CD8-positive, alpha-beta memory T cell (primary cell): ENCODE measurements around the gene RNF166. TPM values are rescaled to one million over a fixed set of nuclear protein-coding genes. Genes with fewer than 3 reads are reported as not detected.

Experiments
- CTCF ChIA-PET: fragments of 350-600 bp; sonication (Branson Sonifier 250); formaldehyde crosslinking; loops from one replicate; lab custom pipeline; 2021; ENCODE audit warnings: antibody characterized with exemption; lab: Charles Lee
- POLR2A ChIA-PET: fragments of 350-600 bp; sonication (Branson Sonifier 250); formaldehyde crosslinking; loops from one replicate; lab custom pipeline; 2021; ENCODE audit warnings: antibody characterized with exemption; lab: Charles Lee
- DNase-seq, 5 donors: peaks; one replicate each; pipeline versions ENCODE4 v3.0.0 to v3.0.0-alpha.2; 2020 to 2022; ENCODE audit warnings: mixed read lengths in 1 of 5
- H3K27ac ChIP-seq: one replicate; pipeline ENCODE4 v1.7.0; 2013; ENCODE audit warnings: low read depth, mild to moderate bottlenecking, low read length, moderate library complexity
- H3K27me3 ChIP-seq: 2 replicates; pipeline ENCODE4 v1.7.0; 2013; ENCODE audit warnings: low read length, mild to moderate bottlenecking; ENCODE audit not compliant: insufficient read depth, poor library complexity, severe bottlenecking
- H3K36me3 ChIP-seq: 2 replicates; pipeline ENCODE4 v1.7.0; 2013; ENCODE audit warnings: mild to moderate bottlenecking, low read length, moderate library complexity; ENCODE audit not compliant: insufficient read depth
- H3K4me1 ChIP-seq: 2 replicates; pipeline ENCODE4 v1.7.0; 2013; ENCODE audit warnings: mild to moderate bottlenecking, low read length, moderate library complexity; ENCODE audit not compliant: insufficient read depth
- H3K4me3 ChIP-seq: 2 replicates; pipeline ENCODE4 v1.7.0; 2013; ENCODE audit warnings: mild to moderate bottlenecking, low read length
- H3K9me3 ChIP-seq: 2 replicates; pipeline ENCODE4 v1.7.0; 2013; ENCODE audit warnings: mild to moderate bottlenecking, low read length
- H3K27ac Mint-ChIP-seq, 8 donors: one replicate each; pipeline ENCODE4 v1.8.0; 2020 to 2021; ENCODE audit warnings: mixed read lengths in 8 of 8, mild to moderate bottlenecking in 6 of 8, inconsistent platforms in 3 of 8, moderate library complexity in 3 of 8
- H3K27me3 Mint-ChIP-seq, 2 donors: one replicate each; pipeline ENCODE4 v1.8.0; 2020 to 2021; ENCODE audit warnings: mixed read lengths in 2 of 2, mild to moderate bottlenecking in 1 of 2, moderate library complexity in 1 of 2
- H3K36me3 Mint-ChIP-seq, 3 donors: one replicate each; pipeline ENCODE4 v1.8.0; 2020 to 2021; ENCODE audit warnings: mixed read lengths in 3 of 3, inconsistent platforms in 1 of 3, mild to moderate bottlenecking in 1 of 3
- H3K4me1 Mint-ChIP-seq, 3 donors: one replicate each; pipeline ENCODE4 v1.8.0; 2020 to 2021; ENCODE audit warnings: mixed read lengths in 3 of 3, inconsistent platforms in 1 of 3, mild to moderate bottlenecking in 1 of 3
- H3K4me3 Mint-ChIP-seq, 7 donors: one replicate each; pipeline ENCODE4 v1.8.0; 2020 to 2021; ENCODE audit warnings: mixed read lengths in 7 of 7, mild to moderate bottlenecking in 6 of 7, moderate library complexity in 4 of 7, inconsistent platforms in 2 of 7
- H3K9me3 Mint-ChIP-seq, 5 donors: one replicate each; pipeline ENCODE4 v1.8.0; 2020 to 2022; ENCODE audit warnings: mixed read lengths in 5 of 5, mild to moderate bottlenecking in 3 of 5, moderate library complexity in 2 of 5, inconsistent platforms in 1 of 5
- polyA plus RNA-seq: library from polyadenylated mRNA; unstranded; fragments of 300-500 nt; fragmentation: Illumina TruSeq; gene quantifications from one replicate; pipeline ENCODE4 v1.2.3, GENCODE V29; 2021
- total RNA-seq, 2 experiments: library from RNA; stranded (reverse); gene quantifications; one replicate each; pipeline ENCODE4 v1.2.3, GENCODE V29; 2021

RNF166 gene
- total and polyA plus RNA-seq, 3 experiments from 2014 or later, result 51.7 to 122 (median 56.2) TPM

GRCh38 chr16:88721236-88721635 lies 15.0 kb upstream of the RNF166 start:
- H3K36me3 ChIP-seq, result peaks cover 46% of the 10 kb centered on the region
- POLR2A ChIA-PET, result no interaction called here
- no peak overlapping the region for H3K27ac ChIP-seq
- no peak for DNase-seq
- H3K4me3 Mint-ChIP-seq, result no peak overlapping the region
- H3K36me3 Mint-ChIP-seq, result peaks cover 0 to 91% (median 5%) of the 10 kb centered on the region in 3 donors
- no peaks in the 10 kb centered on the region for H3K4me1 Mint-ChIP-seq
- H3K4me1 ChIP-seq, result no peaks in the 10 kb centered on the region
- H3K27ac Mint-ChIP-seq, result no peak overlapping the region
- H3K27me3 ChIP-seq, result no peaks in the 10 kb centered on the region
- CTCF ChIA-PET, result interaction anchor here (3.9 kb wide), 1 partner anchor 16 kb away, joined by 17 read pairs; no protein-coding TSS in a partner anchor
- H3K9me3 ChIP-seq, result no peaks in the 10 kb centered on the region
- no peaks in the 10 kb centered on the region for H3K9me3 Mint-ChIP-seq
- no peak overlapping the region for H3K4me3 ChIP-seq
- peaks cover 0 to 5% of the 10 kb centered on the region in 2 donors for H3K27me3 Mint-ChIP-seq

GRCh38 chr16:88720396-88720970 lies 14.3 kb upstream of the RNF166 start:
- Histone ChIP-seq H3K4me1 (no peaks in the 10 kb centered on the region), H3K4me3 (no peak overlapping the region), H3K27me3 (no peaks in the 10 kb centered on the region), H3K9me3 (no peaks in the 10 kb centered on the region), H3K27ac (no peak overlapping the region), H3K36me3 (peaks cover 39% of the 10 kb centered on the region)
- DNase-seq, result no peak
- Mint-ChIP-seq H3K36me3 (peaks cover 0 to 89% (median 5%) of the 10 kb centered on the region in 3 donors), H3K4me1 (no peaks in the 10 kb centered on the region), H3K27me3 (peaks cover 0 to 5% of the 10 kb centered on the region in 2 donors), H3K9me3 (no peaks in the 10 kb centered on the region), H3K27ac (peak overlapping the region in 1 of 8 donors; percentile 39), H3K4me3 (no peak overlapping the region)
- CTCF ChIA-PET, result interaction anchor here (1.3 to 3.9 kb wide), 2 partner anchors 17 to 157 kb away, joined by 3 to 17 read pairs; no protein-coding TSS in a partner anchor
- POLR2A ChIA-PET, result no interaction called here

GRCh38 chr16:88719933-88720296 lies 13.7 kb upstream of the RNF166 start:
- ChIA-PET CTCF (interaction anchor here (1.3 to 3.9 kb wide), 2 partner anchors 17 to 156 kb away, joined by 3 to 17 read pairs; no protein-coding TSS in a partner anchor), POLR2A (no interaction called here)
- H3K4me1 Mint-ChIP-seq, result no peaks in the 10 kb centered on the region
- no peak overlapping the region for H3K4me3 Mint-ChIP-seq
- no peak for DNase-seq
- peaks cover 0 to 88% (median 5%) of the 10 kb centered on the region in 3 donors for H3K36me3 Mint-ChIP-seq
- Histone ChIP-seq H3K27me3 (no peaks in the 10 kb centered on the region), H3K4me1 (no peaks in the 10 kb centered on the region), H3K36me3 (peaks cover 39% of the 10 kb centered on the region), H3K4me3 (no peak overlapping the region), H3K27ac (no peak overlapping the region), H3K9me3 (no peaks in the 10 kb centered on the region)
- peak overlapping the region in 1 of 8 donors; percentile 39 for H3K27ac Mint-ChIP-seq
- H3K27me3 Mint-ChIP-seq, result peaks cover 0 to 5% of the 10 kb centered on the region in 2 donors
- no peaks in the 10 kb centered on the region for H3K9me3 Mint-ChIP-seq

- H3K27ac ChIP-seq, result no peak overlapping the region
- no peaks in the 10 kb centered on the region for H3K9me3 ChIP-seq
- H3K4me3 Mint-ChIP-seq, result no peak overlapping the region
- DNase-seq, result no peak
- H3K4me1 ChIP-seq, result no peaks in the 10 kb centered on the region
- no peak overlapping the region for H3K27ac Mint-ChIP-seq
- POLR2A ChIA-PET, result no interaction called here
- H3K36me3 ChIP-seq, result peaks cover 39% of the 10 kb centered on the region
- no peak overlapping the region for H3K4me3 ChIP-seq
- peaks cover 0 to 85% (median 5%) of the 10 kb centered on the region in 3 donors for H3K36me3 Mint-ChIP-seq
- no peaks in the 10 kb centered on the region for H3K4me1 Mint-ChIP-seq
- H3K9me3 Mint-ChIP-seq, result no peaks in the 10 kb centered on the region
- CTCF ChIA-PET, result interaction anchor here (1.3 to 3.9 kb wide), 2 partner anchors 18 to 155 kb away, joined by 3 to 17 read pairs; no protein-coding TSS in a partner anchor
- peaks cover 0 to 5% of the 10 kb centered on the region in 2 donors for H3K27me3 Mint-ChIP-seq
- H3K27me3 ChIP-seq, result no peaks in the 10 kb centered on the region
Measured at GRCh38 chr16:88719267-88719932, 13.2 kb upstream of the RNF166 start.

GRCh38 chr16:88718178-88718577 lies 12.0 kb upstream of the RNF166 start:
- Histone ChIP-seq H3K27ac (no peak overlapping the region), H3K4me1 (no peaks in the 10 kb centered on the region), H3K4me3 (no peak overlapping the region), H3K36me3 (peaks cover 39% of the 10 kb centered on the region), H3K9me3 (no peaks in the 10 kb centered on the region), H3K27me3 (no peaks in the 10 kb centered on the region)
- Mint-ChIP-seq H3K4me3 (no peak overlapping the region), H3K27ac (peak overlapping the region in 5 of 8 donors; percentile 29 to 74 (median 50)), H3K9me3 (no peaks in the 10 kb centered on the region), H3K4me1 (no peaks in the 10 kb centered on the region), H3K27me3 (peaks cover 0 to 5% of the 10 kb centered on the region in 2 donors), H3K36me3 (peaks cover 0 to 82% (median 5%) of the 10 kb centered on the region in 3 donors)
- POLR2A ChIA-PET, result no interaction called here
- CTCF ChIA-PET, result interaction anchor here (3.9 kb wide), 1 partner anchor 19 kb away, joined by 17 read pairs; no protein-coding TSS in a partner anchor
- no peak for DNase-seq

GRCh38 chr16:88716601-88717001 lies 10.4 kb upstream of the RNF166 start:
- Histone ChIP-seq H3K36me3 (peaks cover 35% of the 10 kb centered on the region), H3K4me1 (no peaks in the 10 kb centered on the region), H3K4me3 (no peak overlapping the region), H3K27me3 (no peaks in the 10 kb centered on the region), H3K9me3 (no peaks in the 10 kb centered on the region), H3K27ac (no peak overlapping the region)
- peak overlapping the region in 2 of 8 donors; percentile 29 to 57 for H3K27ac Mint-ChIP-seq
- DNase-seq, result no peak
- no peaks in the 10 kb centered on the region for H3K9me3 Mint-ChIP-seq
- peaks cover 0 to 72% (median 5%) of the 10 kb centered on the region in 3 donors for H3K36me3 Mint-ChIP-seq
- CTCF ChIA-PET, result interaction anchor here (1.9 to 2.4 kb wide), 2 partner anchors 10 to 21 kb away, joined by 6 to 7 read pairs; no protein-coding TSS in a partner anchor
- peaks cover 0 to 5% of the 10 kb centered on the region in 2 donors for H3K27me3 Mint-ChIP-seq
- peaks cover 0 to 1% (median 0%) of the 10 kb centered on the region in 3 donors for H3K4me1 Mint-ChIP-seq
- POLR2A ChIA-PET, result interaction anchor here (1.0 kb wide), 1 partner anchor 9 kb away, joined by 3 read pairs; no protein-coding TSS in a partner anchor
- H3K4me3 Mint-ChIP-seq, result no peak overlapping the region

GRCh38 chr16:88716201-88716600 lies 10.0 kb upstream of the RNF166 start:
- Mint-ChIP-seq H3K27me3 (peaks cover 0 to 5% of the 10 kb centered on the region in 2 donors), H3K4me3 (no peak overlapping the region), H3K36me3 (peaks cover 0 to 68% (median 5%) of the 10 kb centered on the region in 3 donors), H3K9me3 (no peaks in the 10 kb centered on the region), H3K4me1 (peaks cover 0 to 1% (median 0%) of the 10 kb centered on the region in 3 donors), H3K27ac (no peak overlapping the region)
- Histone ChIP-seq H3K9me3 (no peaks in the 10 kb centered on the region), H3K4me3 (no peak overlapping the region), H3K27me3 (no peaks in the 10 kb centered on the region), H3K27ac (no peak overlapping the region), H3K4me1 (no peaks in the 10 kb centered on the region), H3K36me3 (peaks cover 32% of the 10 kb centered on the region)
- ChIA-PET CTCF (interaction anchor here (1.9 to 2.4 kb wide), 2 partner anchors 9 to 21 kb away, joined by 6 to 7 read pairs; no protein-coding TSS in a partner anchor), POLR2A (interaction anchor here (1.0 kb wide), 1 partner anchor 9 kb away, joined by 3 read pairs; no protein-coding TSS in a partner anchor)
- DNase-seq, result no peak
